HEK293 (cell line): Measurements from ENCODE around the gene CELSR1.
A peak's percentile ranks its signal among the peaks of the same experiment; 100 is the strongest.

ENCODE experiments used
- CTCF ChIA-PET: fragments of 350-600 bp; formaldehyde crosslinking; extraction: SDS; loops from one replicate; lab custom pipeline; 2021; ENCODE audit warnings: antibody characterized with exemption; lab: Yijun Ruan, JAX
- POLR2A ChIA-PET: fragments of 300-600 bp; formaldehyde crosslinking; extraction: SDS; loops from one replicate; lab custom pipeline; 2020; ENCODE audit warnings: antibody characterized with exemption, inconsistent platforms; lab: Yijun Ruan, JAX
- H3K27ac ChIP-seq: fragments of 200-500 bp; sonication (Bioruptor generic); 2 replicates; pipeline ENCODE4 v1.5.1; 2014; ENCODE audit warnings: low read depth, low read length, control low read depth, inconsistent platforms; ENCODE audit errors: extremely low read depth
- H3K36me3 ChIP-seq, 2 experiments: fragments of 200-500 bp in 1 of 2; sonication (Bioruptor generic) in 1 of 2; 1 replicate in 1 of 2; 2 replicates in 1 of 2; pipeline ENCODE4 v1.5.1; 2014 to 2017; ENCODE audit warnings: inconsistent platforms in 2 of 2, low read length in 2 of 2; ENCODE audit not compliant: control insufficient read depth in 2 of 2, insufficient read depth in 1 of 2
- H3K4me1 ChIP-seq: fragments of 200-500 bp; sonication (Bioruptor generic); 2 replicates; pipeline ENCODE4 v1.5.1; 2014; ENCODE audit warnings: mild to moderate bottlenecking, low read length, inconsistent platforms; ENCODE audit not compliant: control insufficient read depth, insufficient read depth
- H3K4me3 ChIP-seq: 2 replicates; pipeline ENCODE4 v1.5.1; 2011; ENCODE audit warnings: low read depth, mild to moderate bottlenecking, control low read depth, low read length, moderate library complexity
- H3K9me3 ChIP-seq: fragments of 200-500 bp; sonication (Bioruptor generic); 2 replicates; pipeline ENCODE4 v1.5.1; 2014; ENCODE audit warnings: low read depth, low read length, inconsistent platforms; ENCODE audit not compliant: control insufficient read depth, insufficient read depth
- BCL11A ChIP-seq: fragments of 450-650 bp; formaldehyde crosslinking; IDR thresholded peaks from 2 replicates; pipeline ENCODE4 v1.5.1; 2016; ENCODE audit warnings: low read depth, missing biosample characterization, missing genetic modification characterization
- CTCF ChIP-seq: fragments of 450-650 bp; formaldehyde crosslinking; IDR thresholded peaks from 2 replicates; pipeline ENCODE4 v1.5.1; 2016; ENCODE audit warnings: missing biosample characterization, missing genetic modification characterization
- EGR2 ChIP-seq: fragments of 450-650 bp; formaldehyde crosslinking; IDR thresholded peaks from 2 replicates; pipeline ENCODE4 v1.5.1; 2016; ENCODE audit warnings: low read depth, missing biosample characterization, missing genetic modification characterization
- GLI4 ChIP-seq: fragments of 450-650 bp; formaldehyde crosslinking; IDR thresholded peaks from 2 replicates; pipeline ENCODE4 v1.5.1; 2016; ENCODE audit warnings: missing biosample characterization, missing genetic modification characterization
- KLF16 ChIP-seq: fragments of 450-650 bp; formaldehyde crosslinking; IDR thresholded peaks from 2 replicates; pipeline ENCODE4 v1.5.1; 2017; ENCODE audit warnings: missing biosample characterization, missing genetic modification characterization
- REPIN1 ChIP-seq: fragments of 450-650 bp; formaldehyde crosslinking; IDR thresholded peaks from 2 replicates; pipeline ENCODE4 v1.5.1; 2017; ENCODE audit warnings: missing biosample characterization, missing genetic modification characterization, low read depth
- ZBTB11 ChIP-seq: fragments of 450-650 bp; formaldehyde crosslinking; conservative IDR thresholded peaks from 2 replicates; pipeline ENCODE4 v1.5.1; 2016; ENCODE audit warnings: low read depth, missing biosample characterization, missing genetic modification characterization
- ZBTB48 ChIP-seq: fragments of 450-650 bp; formaldehyde crosslinking; IDR thresholded peaks from 2 replicates; pipeline ENCODE4 v1.5.1; 2016; ENCODE audit warnings: missing biosample characterization, missing genetic modification characterization
- ZFHX2 ChIP-seq: fragments of 450-650 bp; formaldehyde crosslinking; conservative IDR thresholded peaks from 2 replicates; pipeline ENCODE4 v1.5.1; 2016; ENCODE audit warnings: missing biosample characterization, missing genetic modification characterization
- ZNF121 ChIP-seq: fragments of 450-650 bp; formaldehyde crosslinking; IDR thresholded peaks from 2 replicates; pipeline ENCODE4 v1.5.1; 2016; ENCODE audit warnings: missing biosample characterization, missing genetic modification characterization
- ZNF2 ChIP-seq: fragments of 450-650 bp; formaldehyde crosslinking; IDR thresholded peaks from 2 replicates; pipeline ENCODE4 v1.5.1; 2016; ENCODE audit warnings: missing biosample characterization, missing genetic modification characterization
- ZNF26 ChIP-seq: fragments of 450-650 bp; formaldehyde crosslinking; IDR thresholded peaks from 2 replicates; pipeline ENCODE4 v1.5.1; 2016; ENCODE audit warnings: missing biosample characterization, missing genetic modification characterization
- ZNF404 ChIP-seq: fragments of 450-650 bp; formaldehyde crosslinking; IDR thresholded peaks from 2 replicates; pipeline ENCODE4 v1.5.1; 2017; ENCODE audit warnings: missing biosample characterization, missing genetic modification characterization
- ZNF433 ChIP-seq: fragments of 450-650 bp; formaldehyde crosslinking; IDR thresholded peaks from 2 replicates; pipeline ENCODE4 v1.5.1; 2016; ENCODE audit warnings: missing biosample characterization, missing genetic modification characterization, low read depth
- ZNF510 ChIP-seq: fragments of 450-650 bp; formaldehyde crosslinking; IDR thresholded peaks from 2 replicates; pipeline ENCODE4 v1.5.1; 2018; ENCODE audit warnings: mild to moderate bottlenecking, missing genetic modification characterization, missing biosample characterization; ENCODE audit not compliant: insufficient replicate concordance
- ZNF518A ChIP-seq: fragments of 450-650 bp; formaldehyde crosslinking; conservative IDR thresholded peaks from 2 replicates; pipeline ENCODE4 v1.5.1; 2016; ENCODE audit warnings: low read depth, missing biosample characterization, missing genetic modification characterization
- ZNF596 ChIP-seq: fragments of 450-650 bp; IDR thresholded peaks from 2 replicates; pipeline ENCODE4 v1.5.0; 2018; ENCODE audit warnings: missing biosample characterization, mild to moderate bottlenecking, missing genetic modification characterization, moderate library complexity
- ZNF624 ChIP-seq: fragments of 450-650 bp; formaldehyde crosslinking; IDR thresholded peaks from 2 replicates; pipeline ENCODE4 v1.5.1; 2017; ENCODE audit warnings: missing biosample characterization, missing genetic modification characterization
- ZNF645 ChIP-seq: fragments of 450-650 bp; formaldehyde crosslinking; IDR thresholded peaks from 2 replicates; pipeline ENCODE4; 2016; ENCODE audit warnings: missing biosample characterization, missing genetic modification characterization
- ZNF792 ChIP-seq: fragments of 450-650 bp; formaldehyde crosslinking; IDR thresholded peaks from 2 replicates; pipeline ENCODE4 v1.5.1; 2016; ENCODE audit warnings: missing biosample characterization, missing genetic modification characterization

Gene CELSR1

GRCh38 chr22:46394622-46395021 is 142.8 kb downstream of the CELSR1 start (continued):
- no peak for TF ChIP-seq ZNF518A
- no peak for TF ChIP-seq KLF16 (tag by site-specific recombination)
- TF ChIP-seq BCL11A (tag by site-specific recombination), result no peak

GRCh38 chr22:46393873-46394272 is 143.5 kb downstream of the CELSR1 start:
- ChIA-PET CTCF (no interaction called here), POLR2A (no interaction called here)
- Histone ChIP-seq H3K9me3 (no peaks in the 10 kb centered on the region), H3K36me3 (peaks cover 0 to 27% of the 10 kb centered on the region in 2 experiments; a peak in 2 of 3 replicates), H3K4me1 (no peaks in the 10 kb centered on the region), H3K4me3 (no peak overlapping the region), H3K27ac (no peak overlapping the region)
- no peak for TF ChIP-seq ZNF510 (tag by site-specific recombination)
- no peak for TF ChIP-seq ZBTB11 (tag by site-specific recombination)
- no peak for TF ChIP-seq CTCF (tag by site-specific recombination)
- no peak for TF ChIP-seq GLI4 (tag by site-specific recombination)
- TF ChIP-seq ZFHX2, result peak; percentile 42; the same call in 1 of the 2 replicates
- no peak for TF ChIP-seq ZNF596
- TF ChIP-seq ZNF433 (tag by site-specific recombination), result no peak
- TF ChIP-seq ZNF2 (tag by site-specific recombination), result peak; percentile 84
- TF ChIP-seq EGR2 (tag by site-specific recombination), result peak; percentile 42; the same call in 1 of the 2 replicates

GRCh38 chr22:46392137-46392844 is 145.1 kb downstream of the CELSR1 start:
- ChIA-PET CTCF (interaction anchor here (0.6 to 1.0 kb wide), 4 partner anchors 7 to 150 kb away, joined by 3 to 5 read pairs (median 4); no protein-coding TSS in a partner anchor), POLR2A (no interaction called here)

More at GRCh38 chr22:46392137-46392844, 145.1 kb downstream of the CELSR1 start:
- TF ChIP-seq ZBTB48 (tag by site-specific recombination), result no peak
- no peak for TF ChIP-seq ZNF26
- peak; percentile 99 for TF ChIP-seq ZNF121 (tag by site-specific recombination)
- TF ChIP-seq ZNF624 (tag by site-specific recombination), result no peak
- no peak for TF ChIP-seq ZNF645 (tag by site-specific recombination)
- TF ChIP-seq REPIN1 (tag by site-specific recombination), result no peak
- TF ChIP-seq ZNF404, result no peak
- no peak for TF ChIP-seq ZNF792 (tag by site-specific recombination)
- Histone ChIP-seq H3K9me3 (no peaks in the 10 kb centered on the region), H3K4me1 (no peaks in the 10 kb centered on the region), H3K4me3 (no peak overlapping the region), H3K27ac (no peak overlapping the region), H3K36me3 (peaks cover 0 to 26% of the 10 kb centered on the region in 2 experiments; a peak in 2 of 3 replicates)
